ENCODE measurements around the gene ST14.
"Not testable (repeated sequence)": the region's sequence is repeated elsewhere in the genome, so short reads cannot be mapped to it uniquely, and the experiment has no call there.

ST14 gene

DNA sequence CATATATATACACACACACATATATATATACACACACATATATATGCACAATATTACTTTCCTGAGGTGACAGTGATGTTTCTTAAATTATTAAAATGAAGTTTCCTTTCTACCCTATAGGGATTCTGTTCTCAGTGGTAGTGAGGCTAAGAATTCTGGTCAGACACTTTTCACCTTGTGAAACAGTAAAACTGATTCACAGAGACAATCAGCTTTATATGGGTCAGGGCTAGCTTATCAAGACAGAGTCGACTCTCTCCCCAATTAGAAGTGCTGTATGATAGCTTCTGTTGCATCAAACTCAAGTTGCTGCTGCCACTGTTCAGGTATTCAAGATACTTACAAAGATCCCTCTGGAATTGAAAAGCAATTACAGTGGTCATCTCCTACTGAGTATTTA is 86.7 kb downstream of the ST14 start:
- TF ChIP-seq, protein P1, sequence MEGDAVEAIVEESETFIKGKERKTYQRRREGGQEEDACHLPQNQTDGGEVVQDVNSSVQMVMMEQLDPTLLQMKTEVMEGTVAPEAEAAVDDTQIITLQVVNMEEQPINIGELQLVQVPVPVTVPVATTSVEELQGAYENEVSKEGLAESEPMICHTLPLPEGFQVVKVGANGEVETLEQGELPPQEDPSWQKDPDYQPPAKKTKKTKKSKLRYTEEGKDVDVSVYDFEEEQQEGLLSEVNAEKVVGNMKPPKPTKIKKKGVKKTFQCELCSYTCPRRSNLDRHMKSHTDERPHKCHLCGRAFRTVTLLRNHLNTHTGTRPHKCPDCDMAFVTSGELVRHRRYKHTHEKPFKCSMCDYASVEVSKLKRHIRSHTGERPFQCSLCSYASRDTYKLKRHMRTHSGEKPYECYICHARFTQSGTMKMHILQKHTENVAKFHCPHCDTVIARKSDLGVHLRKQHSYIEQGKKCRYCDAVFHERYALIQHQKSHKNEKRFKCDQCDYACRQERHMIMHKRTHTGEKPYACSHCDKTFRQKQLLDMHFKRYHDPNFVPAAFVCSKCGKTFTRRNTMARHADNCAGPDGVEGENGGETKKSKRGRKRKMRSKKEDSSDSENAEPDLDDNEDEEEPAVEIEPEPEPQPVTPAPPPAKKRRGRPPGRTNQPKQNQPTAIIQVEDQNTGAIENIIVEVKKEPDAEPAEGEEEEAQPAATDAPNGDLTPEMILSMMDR (IDR thresholded peaks at IDR 0.05; ENCODE audit: insufficient read depth, low read depth, low read length, missing control alignments), result no peak

DNA sequence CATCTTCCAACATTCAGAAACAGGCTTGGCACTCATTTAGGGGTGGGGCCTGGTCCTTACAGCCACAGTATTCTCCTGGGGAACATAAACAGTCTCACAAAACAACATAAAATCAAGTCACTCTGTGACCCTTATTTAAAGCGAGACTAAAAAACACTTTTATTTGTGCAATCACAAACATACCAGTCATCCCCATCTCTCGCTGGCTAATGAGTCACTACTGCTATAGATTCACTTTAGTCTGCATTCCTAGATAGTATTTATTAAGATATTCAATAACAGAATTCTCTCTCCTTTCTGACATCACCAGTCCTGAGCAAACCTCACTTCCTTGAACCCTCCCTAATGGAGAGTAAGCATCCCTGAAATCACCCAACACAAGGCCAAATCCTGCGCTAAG is 87.2 kb downstream of the ST14 start:
- TF ChIP-seq, protein P1 (IDR thresholded peaks at IDR 0.05; ENCODE audit: insufficient read depth, low read depth, low read length, missing control alignments), result no peak
- DNase-seq (ENCODE audit: low read depth), result no peak
- H3K4me3 ChIP-seq (ENCODE audit: low read depth, low read length), result no peak overlapping the region

More for the DNA sequence above, 86.7 kb downstream of the ST14 start:
- H3K4me3 ChIP-seq (ENCODE audit: low read depth, low read length), result no peak overlapping the region
- no peak for DNase-seq (ENCODE audit: low read depth)

DNA sequence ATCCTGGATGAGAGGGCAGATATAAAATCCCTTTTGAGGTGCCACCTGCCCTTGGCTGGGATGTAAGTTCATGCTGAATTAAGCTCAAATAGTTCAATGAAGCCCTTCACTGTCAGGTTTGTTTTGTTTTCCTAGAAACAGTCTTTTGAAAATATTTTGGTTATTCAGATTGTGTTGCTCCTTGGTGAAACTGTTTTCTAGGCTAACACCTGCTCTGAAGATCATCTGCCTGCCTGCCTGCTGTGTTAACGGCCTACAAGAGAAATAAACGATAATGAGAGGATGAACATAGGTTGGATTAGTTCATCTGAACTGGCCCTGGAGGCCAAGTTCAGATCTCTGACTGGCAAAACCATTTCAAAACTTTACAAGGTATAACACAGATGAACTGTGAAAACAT is 87.7 kb downstream of the ST14 start:
- no peak overlapping the region for H3K4me3 ChIP-seq (ENCODE audit: low read depth, low read length)
- DNase-seq (ENCODE audit: low read depth), result no peak
- TF ChIP-seq, protein P1 (IDR thresholded peaks at IDR 0.05; ENCODE audit: insufficient read depth, low read depth, low read length, missing control alignments), result no peak

DNA sequence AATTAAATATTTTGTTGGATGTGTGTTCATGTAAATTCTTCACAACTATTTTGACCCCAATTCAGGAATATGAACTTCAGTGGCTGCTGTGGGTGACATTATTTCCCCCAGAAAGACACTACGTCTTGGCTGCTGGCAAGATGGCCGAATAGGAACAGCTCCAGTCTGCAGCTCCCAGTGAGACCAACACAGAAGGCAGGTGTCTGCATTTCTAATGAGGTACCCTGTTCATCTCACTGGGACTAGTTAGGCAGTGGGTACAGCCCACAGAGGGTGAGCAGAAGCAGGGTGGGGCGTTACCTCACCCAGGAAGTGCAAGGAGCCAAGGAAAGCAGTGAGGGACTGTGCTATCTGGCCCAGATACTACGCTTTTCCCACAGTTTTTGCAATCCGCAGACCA is 89.8 kb downstream of the ST14 start:
- TF ChIP-seq, protein P1 (IDR thresholded peaks at IDR 0.05; ENCODE audit: insufficient read depth, low read depth, low read length, missing control alignments), result no peak
- no peak overlapping the region for H3K4me3 ChIP-seq (ENCODE audit: low read depth, low read length)
- DNase-seq (ENCODE audit: low read depth), result no peak

DNA sequence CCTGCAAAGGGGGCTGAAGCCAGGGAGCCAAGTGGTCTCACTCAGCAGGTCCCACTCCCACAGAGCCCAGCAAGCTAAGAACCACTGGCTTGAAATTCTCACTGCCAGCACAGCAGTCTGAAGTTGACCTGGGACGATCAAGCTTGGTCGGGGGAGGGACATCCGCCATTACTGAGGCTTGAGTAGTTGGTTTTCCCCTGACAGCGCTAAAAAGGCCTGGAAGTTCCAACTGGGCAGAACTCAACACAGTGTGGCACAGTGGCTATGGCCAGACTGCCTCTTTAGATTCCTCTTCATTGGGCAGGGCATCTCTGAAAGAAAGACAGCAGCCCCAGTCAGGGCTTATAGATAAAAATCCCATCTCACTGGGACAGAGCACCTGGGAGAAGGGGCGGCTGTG is 90.3 kb downstream of the ST14 start:
- not testable (repeated sequence) for H3K4me3 ChIP-seq (ENCODE audit: low read depth, low read length); DNase-seq (ENCODE audit: low read depth)

DNA sequence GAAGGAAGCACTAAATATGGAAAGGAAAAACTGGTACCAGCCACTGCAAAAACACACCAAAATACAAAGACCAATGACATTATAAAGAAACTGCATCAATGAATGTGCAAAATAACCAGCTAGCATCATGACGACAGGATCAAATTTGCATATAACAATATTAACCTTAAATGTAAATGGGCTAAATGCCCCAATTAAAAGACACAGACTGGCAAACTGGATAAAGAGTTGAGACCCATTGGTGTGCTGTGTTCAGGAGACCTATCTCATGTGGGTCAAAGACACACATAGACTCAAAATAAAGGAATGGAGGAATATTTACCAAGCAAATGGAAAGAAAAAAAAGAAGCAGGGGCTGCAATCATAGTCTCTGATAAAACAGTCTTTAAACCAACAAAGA is 92.2 kb downstream of the ST14 start:
- H3K4me3 ChIP-seq (ENCODE audit: low read depth, low read length), result not testable (repeated sequence)

More for the DNA sequence above, 92.2 kb downstream of the ST14 start:
- DNase-seq (ENCODE audit: low read depth), result not testable (repeated sequence)

Measured in GM12865 (cell line).